NT2/D1 (cell line): ENCODE data around the gene PROSER3.

Experiments used
- SUZ12 ChIP-seq: IDR thresholded peaks from 2 replicates; pipeline ENCODE4 v1.6.1; 2011; ENCODE audit not compliant: insufficient read length, insufficient read depth; ENCODE audit errors: extremely low read depth
- YY1 ChIP-seq: IDR thresholded peaks from 2 replicates; pipeline ENCODE4 v1.6.1; 2011; ENCODE audit not compliant: insufficient read length, insufficient read depth

- TF ChIP-seq YY1 (no peak), SUZ12 (no peak)
These were observed 43.9 kb downstream of the PROSER3 start for GRCh38 chr19:35801828-35802227.
